Psoas muscle (tissue), 8 donors: ENCODE measurements around the gene HRK. TPM values are rescaled to one million over a fixed set of nuclear protein-coding genes. Genes with fewer than 3 reads are reported as not detected.

ENCODE experiments used
- ATAC-seq, 4 donors: fragments of 200-7000 bp; cut with Tn5 transposase; one replicate each; pipeline ENCODE4 v1.9.1; 2020; ENCODE audit warnings: moderate library complexity in 3 of 4, mild to moderate bottlenecking in 2 of 4
- DNase-seq, 2 donors: peaks; one replicate each; pipeline ENCODE4 v3.0.0-alpha.2; 2020
- H3K27ac ChIP-seq: fragments of 200-600 bp; one replicate; pipeline ENCODE4 v1.8.0; 2022
- H3K27me3 ChIP-seq, 3 donors: fragments of 200-600 bp in 1 of 3; one replicate each; pipeline versions ENCODE4 v1.6.1 to v1.8.0; 2013 to 2022; ENCODE audit warnings: low read length in 2 of 3, mild to moderate bottlenecking in 2 of 3, moderate library complexity in 1 of 3; ENCODE audit not compliant: insufficient read depth in 3 of 3
- H3K36me3 ChIP-seq, 2 donors: fragments of 200-600 bp in 1 of 2; one replicate each; pipeline versions ENCODE4 v1.6.1 to v1.8.0; 2013 to 2022; ENCODE audit warnings: low read depth in 1 of 2, mild to moderate bottlenecking in 1 of 2, moderate library complexity in 1 of 2; ENCODE audit not compliant: insufficient read depth in 1 of 2
- H3K4me1 ChIP-seq: fragments of 200-600 bp; one replicate; pipeline ENCODE4 v1.8.0; 2022
- H3K4me3 ChIP-seq: fragments of 200-600 bp; one replicate; pipeline ENCODE4 v1.8.0; 2022; ENCODE audit warnings: mild to moderate bottlenecking
- H3K9me3 ChIP-seq: fragments of 200-600 bp; one replicate; pipeline ENCODE4 v1.8.0; 2022
- CTCF ChIP-seq: fragments of 200-600 bp; IDR thresholded peaks from one replicate; pipeline ENCODE4 v1.8.0; 2022; ENCODE audit warnings: antibody characterized with exemption
- WGBS, 3 donors: extraction: QIAGEN DNeasy Blood & Tissue Kit; methylation state at CpG; one replicate each; pipeline versions ENCODE4 v1.1.6 to v1.1.7; 2013; 5-methylcytosine and 5-hydroxymethylcytosine counted together
- intact Hi-C, 2 donors: fragments of 100-400 bp; cut with DNase I; formaldehyde crosslinking; loops; one replicate each; pipeline versions ENCODE4 v1.11.0 to v1.14.2; 2022
- polyA plus RNA-seq, 3 donors: library from polyadenylated mRNA; stranded (reverse); fragments of 200-250 nt; gene quantifications; one replicate each; pipeline ENCODE4 v1.2.3, GENCODE V29; 2013
- total RNA-seq, 4 donors: library from RNA; stranded (reverse); fragmentation: NEBNext Ultra II Directional in 2 of 4; extraction: Animal tissue kit (Norgen Biotek cat#: 25700) in 2 of 4; gene quantifications; one replicate each; pipeline versions ENCODE4 v1.2.1 to v1.2.4, GENCODE V29; 2021 to 2023
- donor health status: healthy with polysubstance abuse.
- donor health status: DM: no; HTN: no; CAD: no; lungs with moderate emphysema.
- donor health status: Bipolar disorder and iron deficiency.
- donor health status: healthy.
- donor health status: DM: yes; HTN: yes; CAD: no.
- donor health status: DM: no; HTN: no; CAD: no.
- donor health status: DM: no; HTN: no; CAD: no.
- donor health status: DM: yes; HTN: yes; CAD: no.

HRK gene
- total and polyA plus RNA-seq, 7 donors: under 0.01 to 0.60 (median 0.01) TPM; not detected in 2

- Histone ChIP-seq H3K9me3 (no peaks in the 10 kb centered on the region), H3K27me3 (peaks cover 0 to 18% (median 4%) of the 10 kb centered on the region in 3 donors), H3K27ac (no peak overlapping the region), H3K4me1 (no peaks in the 10 kb centered on the region), H3K36me3 (no peaks in the 10 kb centered on the region), H3K4me3 (no peak overlapping the region)
- intact Hi-C loops: no loop called here
- no peak for TF ChIP-seq CTCF
- ATAC-seq (no peak), DNase-seq (no peak)
- WGBS, 3 donors: 81 to 87% (median 81%) methylated on average over 16 of the region's 16 CpGs
Measured at GRCh38 chr12:116855744-116856470, 25.3 kb downstream of the HRK start.

- intact Hi-C loops: no loop called here
- 62 to 67% (median 63%) methylated on average over 5 of the region's 5 CpGs for WGBS, 3 donors
- peaks cover 0 to 18% (median 2%) of the 10 kb centered on the region in 3 donors for H3K27me3 ChIP-seq
- no peak for ATAC-seq
- H3K9me3 ChIP-seq: no peaks in the 10 kb centered on the region
- no peak overlapping the region for H3K27ac ChIP-seq
- H3K4me3 ChIP-seq: no peak overlapping the region
- no peaks in the 10 kb centered on the region for H3K4me1 ChIP-seq
- no peak for TF ChIP-seq CTCF
- no peak for DNase-seq
- no peaks in the 10 kb centered on the region for H3K36me3 ChIP-seq
Measured at GRCh38 chr12:116853507-116853906, 27.7 kb downstream of the HRK start.

GRCh38 chr12:116852303-116852702 is 28.9 kb downstream of the HRK start:
- Histone ChIP-seq H3K4me3 (no peak overlapping the region), H3K4me1 (no peaks in the 10 kb centered on the region), H3K9me3 (no peaks in the 10 kb centered on the region), H3K27ac (no peak overlapping the region), H3K36me3 (no peaks in the 10 kb centered on the region), H3K27me3 (peaks cover 0 to 13% (median 2%) of the 10 kb centered on the region in 3 donors)
- DNase-seq (no peak), ATAC-seq (no peak)
- 75 to 86% (median 86%) methylated on average over 6 of the region's 6 CpGs for WGBS, 3 donors
- intact Hi-C loops: no loop called here
- no peak for TF ChIP-seq CTCF

- Histone ChIP-seq H3K36me3 (no peaks in the 10 kb centered on the region), H3K27me3 (peaks cover 0 to 10% (median 0%) of the 10 kb centered on the region in 3 donors), H3K4me1 (no peaks in the 10 kb centered on the region), H3K9me3 (no peaks in the 10 kb centered on the region), H3K4me3 (no peak overlapping the region), H3K27ac (no peak overlapping the region)
- intact Hi-C loops: no loop called here
- WGBS, 3 donors: 93 to 95% (median 95%) methylated on average over 23 of the region's 23 CpGs
- no peak for DNase-seq
- ATAC-seq: no peak
- no peak for TF ChIP-seq CTCF
Measured at GRCh38 chr12:116849216-116849615, 32.0 kb downstream of the HRK start.

- intact Hi-C loops: no loop called here
- Histone ChIP-seq H3K9me3 (no peaks in the 10 kb centered on the region), H3K27ac (no peak overlapping the region), H3K36me3 (no peaks in the 10 kb centered on the region), H3K4me3 (no peak overlapping the region), H3K27me3 (peaks cover 0 to 1% (median 0%) of the 10 kb centered on the region in 3 donors), H3K4me1 (no peaks in the 10 kb centered on the region)
- WGBS, 3 donors: 89 to 92% (median 90%) methylated on average over 6 of the region's 6 CpGs
- ATAC-seq (no peak), DNase-seq (no peak)
- no peak for TF ChIP-seq CTCF
Measured at GRCh38 chr12:116843085-116843484, 38.2 kb downstream of the HRK start.
